NCI-H146 treated with DMSO at 0.1 percent for 48 hours (cell line): ENCODE results near the gene TOB1.
"Not testable (repeated sequence)": the region's sequence is repeated elsewhere in the genome, so short reads cannot be mapped to it uniquely, and the experiment has no call there.

Experiments used
- DNase-seq: peaks from one replicate; lab custom pipeline; 2025; ENCODE audit not compliant: unreplicated experiment; lab: John Stamatoyannopoulos, UW

TOB1 gene

GRCh38 chr17:50899005-50899460 lies 32.9 kb upstream of the TOB1 start:
- no peak for DNase-seq

- DNase-seq = no peak
Measured at GRCh38 chr17:50898369-50899004, 32.3 kb upstream of the TOB1 start.

- DNase-seq = not testable (repeated sequence)
Measured at GRCh38 chr17:50894513-50894912, 28.4 kb upstream of the TOB1 start.

GRCh38 chr17:50893183-50893993 lies 27.2 kb upstream of the TOB1 start:
- DNase-seq = no peak

GRCh38 chr17:50892101-50892776 lies 26.1 kb upstream of the TOB1 start:
- no peak for DNase-seq

- DNase-seq = no peak
Measured at GRCh38 chr17:50891577-50891989, 25.4 kb upstream of the TOB1 start.

GRCh38 chr17:50890675-50891516 lies 24.7 kb upstream of the TOB1 start:
- DNase-seq = no peak

- no peak for DNase-seq
Measured at GRCh38 chr17:50889528-50890118, 23.5 kb upstream of the TOB1 start.

- DNase-seq = no peak
Measured at GRCh38 chr17:50887705-50888245, 21.6 kb upstream of the TOB1 start.

- DNase-seq = no peak
Measured at GRCh38 chr17:50884439-50885311, 18.5 kb upstream of the TOB1 start.

GRCh38 chr17:50883850-50884438 lies 17.8 kb upstream of the TOB1 start:
- no peak for DNase-seq

GRCh38 chr17:50882851-50883250 lies 16.7 kb upstream of the TOB1 start:
- DNase-seq = no peak

- no peak for DNase-seq
Measured at GRCh38 chr17:50881182-50881581, 15.0 kb upstream of the TOB1 start.

- DNase-seq = no peak
Measured at GRCh38 chr17:50879086-50879485, 12.9 kb upstream of the TOB1 start.

GRCh38 chr17:50877838-50878237 lies 11.7 kb upstream of the TOB1 start:
- DNase-seq = no peak

GRCh38 chr17:50877042-50877441 lies 10.9 kb upstream of the TOB1 start:
- not testable (repeated sequence) for DNase-seq

GRCh38 chr17:50875074-50875473 lies 8.9 kb upstream of the TOB1 start:
- DNase-seq = no peak

GRCh38 chr17:50872710-50873424 lies 6.7 kb upstream of the TOB1 start:
- DNase-seq = no peak
